HG03439 (cell line): ENCODE data around the gene PLEKHB1.
"Not testable (repeated sequence)": the region's sequence is repeated elsewhere in the genome, so short reads cannot be mapped to it uniquely, and the experiment has no call there.

Experiments used
- ATAC-seq: cut with Tn5 transposase; IDR thresholded peaks from one replicate; pipeline ENCODE4 v1.9.1; 2021; ENCODE audit warnings: mild to moderate bottlenecking, moderate library complexity; ENCODE audit not compliant: unreplicated experiment

The PLEKHB1 gene

DNA sequence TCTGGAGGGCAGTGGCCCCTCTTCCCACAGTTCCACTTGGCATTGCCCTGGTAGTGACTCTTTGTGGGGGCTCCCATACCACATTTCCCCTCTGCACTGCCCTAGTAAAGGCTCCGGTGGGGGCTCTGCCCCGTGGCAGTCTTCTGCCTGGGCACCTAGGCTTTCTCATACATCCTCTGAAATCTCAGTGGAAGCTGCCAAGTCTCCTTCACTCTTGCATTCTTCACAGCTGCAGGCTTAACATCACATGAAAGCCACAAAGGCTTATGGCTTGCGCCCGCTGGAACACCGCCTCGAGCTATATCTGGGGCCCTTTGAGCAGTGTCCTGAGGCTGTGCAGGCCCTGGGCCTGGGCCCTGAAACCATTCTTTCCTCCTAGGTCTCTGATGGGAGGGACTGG, 25.3 kb downstream of the PLEKHB1 start:
- ATAC-seq = no peak

DNA sequence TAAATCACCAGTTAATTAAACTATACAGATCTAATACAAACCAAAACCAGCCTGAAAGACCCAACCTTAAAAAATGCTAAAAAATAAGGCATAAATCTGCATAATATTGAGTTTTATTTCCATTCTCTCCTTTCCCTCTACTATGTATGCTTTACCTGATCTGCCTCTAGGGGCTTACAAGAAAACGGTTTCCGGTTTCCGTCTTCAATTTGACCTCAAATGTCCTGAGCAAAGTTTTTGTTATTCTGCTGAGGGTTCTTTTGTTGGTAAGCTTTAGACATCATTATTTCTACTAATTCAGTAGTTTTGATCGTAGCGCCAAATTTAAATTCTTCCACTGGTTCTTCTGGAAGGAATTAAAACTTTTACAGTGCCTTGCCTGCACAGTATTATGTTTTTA, 30.2 kb downstream of the PLEKHB1 start:
- not testable (repeated sequence) for ATAC-seq

DNA sequence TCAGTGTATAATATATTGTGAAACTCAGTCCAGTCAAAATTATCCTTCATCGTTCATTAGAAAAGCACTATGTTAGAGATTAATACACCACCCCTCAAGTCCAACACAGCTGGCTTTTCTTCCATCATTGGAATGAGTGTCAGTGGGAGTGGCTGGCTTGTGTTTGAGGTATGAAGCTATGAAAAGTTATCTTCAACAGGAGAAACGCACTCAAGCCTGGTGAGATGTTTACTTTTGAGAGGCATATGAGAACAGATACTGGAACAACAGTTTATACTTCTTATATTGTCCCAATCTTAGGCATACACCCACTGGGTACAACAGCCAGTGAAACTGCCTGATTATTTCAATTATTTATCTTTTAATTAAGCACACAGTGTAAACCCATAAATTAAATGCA, 34.3 kb downstream of the PLEKHB1 start:
- no peak for ATAC-seq

- no peak for ATAC-seq
These were observed 47.6 kb downstream of the PLEKHB1 start for GRCh38 chr11:73693899-73694525.

GRCh38 chr11:73705053-73705452, 58.7 kb downstream of the PLEKHB1 start:
- ATAC-seq = no peak

- no peak for ATAC-seq
These were observed 64.6 kb downstream of the PLEKHB1 start for GRCh38 chr11:73710964-73711363.
